ENCODE measurements around the gene ARSB.

GRCh38 chr5:78757269-78758053 lies 227.6 kb downstream of the ARSB start:
- TF ChIP-seq POLR2A (IDR thresholded peaks at IDR 0.05) (no peak), CTCF (IDR thresholded peaks at IDR 0.05) (no peak)

Data from transverse colon (tissue), 3 donors.